ENCODE results near the gene TDRD12.

GRCh38 chr19:32748948-32749347, 29.4 kb downstream of the TDRD12 start:
- no peak for TF ChIP-seq EZH2 (IDR thresholded peaks at IDR 0.05; ENCODE audit: borderline replicate concordance, low read depth, low read length, poor library complexity, severe bottlenecking)
- TF ChIP-seq, protein P1, sequence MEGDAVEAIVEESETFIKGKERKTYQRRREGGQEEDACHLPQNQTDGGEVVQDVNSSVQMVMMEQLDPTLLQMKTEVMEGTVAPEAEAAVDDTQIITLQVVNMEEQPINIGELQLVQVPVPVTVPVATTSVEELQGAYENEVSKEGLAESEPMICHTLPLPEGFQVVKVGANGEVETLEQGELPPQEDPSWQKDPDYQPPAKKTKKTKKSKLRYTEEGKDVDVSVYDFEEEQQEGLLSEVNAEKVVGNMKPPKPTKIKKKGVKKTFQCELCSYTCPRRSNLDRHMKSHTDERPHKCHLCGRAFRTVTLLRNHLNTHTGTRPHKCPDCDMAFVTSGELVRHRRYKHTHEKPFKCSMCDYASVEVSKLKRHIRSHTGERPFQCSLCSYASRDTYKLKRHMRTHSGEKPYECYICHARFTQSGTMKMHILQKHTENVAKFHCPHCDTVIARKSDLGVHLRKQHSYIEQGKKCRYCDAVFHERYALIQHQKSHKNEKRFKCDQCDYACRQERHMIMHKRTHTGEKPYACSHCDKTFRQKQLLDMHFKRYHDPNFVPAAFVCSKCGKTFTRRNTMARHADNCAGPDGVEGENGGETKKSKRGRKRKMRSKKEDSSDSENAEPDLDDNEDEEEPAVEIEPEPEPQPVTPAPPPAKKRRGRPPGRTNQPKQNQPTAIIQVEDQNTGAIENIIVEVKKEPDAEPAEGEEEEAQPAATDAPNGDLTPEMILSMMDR (conservative IDR thresholded peaks at IDR 0.05; ENCODE audit: low read depth, low read length) = no peak

All from A673 (cell line).